Raji (cell line): ENCODE results near the gene KLF11.

ENCODE experiments used
- POLR2A ChIP-seq: IDR thresholded peaks from 2 replicates; pipeline ENCODE4 v1.6.1; 2011; ENCODE audit warnings: low read depth, low read length, control low read depth; ENCODE audit not compliant: insufficient read depth

Gene KLF11

GRCh38 chr2:10048501-10049171 is 5.3 kb downstream of the KLF11 start:
- TF ChIP-seq POLR2A = no peak

- TF ChIP-seq POLR2A = no peak
These were observed 8.9 kb downstream of the KLF11 start for GRCh38 chr2:10052216-10052615.

DNA sequence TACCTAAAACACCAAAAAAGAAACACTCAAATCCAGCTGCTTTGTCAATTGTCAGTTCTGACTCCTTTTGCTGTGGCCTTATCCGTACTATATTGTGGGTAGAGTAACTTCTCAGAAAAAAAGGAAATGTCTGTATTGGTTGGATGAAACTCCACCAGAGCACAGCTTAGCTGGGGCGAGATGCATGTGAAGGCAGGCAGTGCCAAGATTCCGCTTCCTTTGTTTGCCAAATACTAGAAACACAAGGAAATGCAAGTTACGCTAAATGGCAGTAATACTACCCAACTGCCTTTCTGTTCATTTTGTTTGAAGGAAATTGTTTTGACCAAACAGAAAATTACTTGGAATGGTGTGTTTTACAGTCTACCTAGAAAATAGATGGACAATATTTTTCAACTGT is 10.0 kb downstream of the KLF11 start:
- no peak for TF ChIP-seq POLR2A

DNA sequence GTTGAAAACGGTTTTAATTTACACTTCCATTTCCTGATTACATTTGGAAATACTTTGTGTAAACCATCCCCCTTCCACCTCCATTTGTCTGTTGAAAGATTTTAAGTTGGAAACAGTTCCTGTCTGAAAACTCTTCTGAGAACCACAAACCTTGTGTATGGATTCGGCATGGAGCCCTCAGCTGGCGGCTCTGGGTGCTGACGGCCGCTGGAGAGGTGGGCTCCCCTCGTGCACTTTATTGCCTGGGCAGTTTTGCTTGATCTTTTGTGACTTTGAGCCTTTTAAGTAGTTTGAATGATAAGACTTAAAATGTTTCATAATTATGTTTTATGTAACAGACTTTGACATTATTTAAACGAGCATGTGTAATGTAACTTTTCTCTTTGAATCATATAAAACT is 11.1 kb downstream of the KLF11 start:
- TF ChIP-seq POLR2A = no peak

- TF ChIP-seq POLR2A = no peak
These were observed 11.6 kb downstream of the KLF11 start for GRCh38 chr2:10054976-10055375.

GRCh38 chr2:10056439-10056838 is 13.1 kb downstream of the KLF11 start:
- TF ChIP-seq POLR2A = no peak

DNA sequence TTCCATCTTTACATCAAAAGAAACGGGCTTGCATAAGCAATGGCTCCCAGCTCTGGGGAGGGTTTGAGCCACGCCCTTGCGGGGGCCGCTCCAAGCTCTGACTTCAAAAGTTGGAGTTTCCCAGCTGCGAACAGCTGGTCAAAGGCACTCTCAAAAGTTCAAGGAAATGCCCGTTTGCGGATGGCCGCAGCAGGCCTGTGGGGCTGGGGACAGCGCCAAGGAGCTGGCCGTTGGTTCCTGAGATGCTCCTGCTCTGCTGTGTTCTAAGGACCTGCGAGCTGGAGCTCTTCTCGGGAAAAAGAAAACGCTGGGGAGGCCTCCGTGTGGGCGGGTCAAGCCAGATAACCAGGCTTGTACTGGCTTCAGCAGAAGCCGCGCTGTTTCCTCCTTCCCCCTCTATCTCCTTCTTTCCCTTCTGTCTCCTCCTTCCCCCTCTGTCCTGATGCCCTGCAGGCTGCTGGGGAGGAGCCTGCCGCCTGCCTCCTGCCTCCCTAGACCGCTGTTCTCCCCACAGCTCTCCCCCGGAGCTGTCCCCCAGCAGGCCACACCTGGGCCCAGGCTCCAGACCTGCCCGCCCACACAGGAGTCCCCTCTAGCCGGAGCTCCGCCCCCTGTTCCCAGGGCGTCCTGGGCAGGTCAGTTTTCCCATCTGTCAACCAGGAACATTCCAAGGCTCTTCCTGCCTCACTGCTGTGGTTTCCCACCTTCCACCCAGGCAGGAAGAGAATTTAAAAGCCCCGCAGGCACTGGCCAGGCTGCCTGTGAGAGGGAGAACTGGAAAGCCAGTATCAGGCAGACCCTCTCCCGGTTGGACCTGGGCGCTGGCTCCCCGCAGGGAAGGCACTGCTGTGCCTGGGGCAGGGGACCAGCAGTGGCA is 14.1 kb downstream of the KLF11 start:
- TF ChIP-seq POLR2A = no peak

GRCh38 chr2:10058251-10059015 is 15.1 kb downstream of the KLF11 start:
- no peak for TF ChIP-seq POLR2A

DNA sequence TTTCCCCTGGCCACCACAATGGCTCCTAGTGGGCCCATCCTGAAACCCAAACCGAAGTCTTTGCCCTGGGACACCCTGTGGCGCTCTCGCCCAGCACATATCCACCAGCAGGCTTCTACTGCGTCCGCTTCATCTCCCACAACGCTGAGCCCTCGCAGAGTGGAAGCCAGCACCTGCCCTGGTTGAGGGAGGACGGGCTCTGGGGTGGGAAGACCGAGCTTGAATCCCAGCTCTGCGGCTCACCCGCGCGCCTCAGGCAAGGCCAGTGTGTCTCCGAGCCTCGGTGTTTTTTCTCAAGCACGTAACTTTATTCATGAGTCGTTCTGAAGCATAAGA is 15.6 kb downstream of the KLF11 start:
- TF ChIP-seq POLR2A = no peak

DNA sequence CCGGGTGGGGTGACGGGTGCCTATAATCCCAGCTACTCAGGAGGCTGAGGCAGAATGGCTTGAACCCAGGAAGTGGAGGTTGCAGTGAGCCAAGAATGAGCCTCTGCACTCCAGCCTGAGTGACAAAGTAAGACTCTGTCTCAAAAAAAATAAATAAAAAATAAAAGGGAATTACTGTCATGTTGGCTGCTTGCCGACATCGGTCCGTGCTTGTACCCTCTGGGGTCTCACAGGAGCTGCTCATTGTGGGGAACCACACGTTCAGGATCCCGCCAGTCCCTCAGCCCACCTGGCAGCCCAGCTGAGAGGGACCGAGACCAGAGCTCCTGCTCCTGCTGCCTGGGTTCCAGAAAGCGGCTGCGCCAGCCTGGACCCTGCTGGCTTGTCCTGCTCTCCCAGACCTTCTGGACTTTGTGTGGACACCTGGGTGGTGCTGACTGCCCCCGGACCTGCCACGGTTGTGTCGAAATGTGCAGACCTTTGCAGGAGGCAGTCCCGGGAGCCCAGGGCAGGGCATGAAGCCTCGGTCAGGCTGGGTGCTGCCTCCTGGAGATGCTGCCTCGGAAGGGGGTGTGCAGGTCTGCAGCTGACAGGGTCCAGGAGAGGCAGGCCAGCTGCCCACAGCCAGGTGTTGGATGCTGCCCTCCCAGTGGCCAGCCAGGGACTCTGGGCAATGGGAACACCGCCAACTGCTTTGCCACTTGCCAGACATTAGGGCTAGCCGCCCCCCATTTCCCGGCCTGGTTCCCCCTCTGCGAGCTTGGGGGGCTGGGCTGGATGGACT is 16.4 kb downstream of the KLF11 start:
- TF ChIP-seq POLR2A = no peak

GRCh38 chr2:10061221-10061925 is 18.0 kb downstream of the KLF11 start:
- no peak for TF ChIP-seq POLR2A

- no peak for TF ChIP-seq POLR2A
These were observed 19.6 kb downstream of the KLF11 start for GRCh38 chr2:10062931-10063365.

DNA sequence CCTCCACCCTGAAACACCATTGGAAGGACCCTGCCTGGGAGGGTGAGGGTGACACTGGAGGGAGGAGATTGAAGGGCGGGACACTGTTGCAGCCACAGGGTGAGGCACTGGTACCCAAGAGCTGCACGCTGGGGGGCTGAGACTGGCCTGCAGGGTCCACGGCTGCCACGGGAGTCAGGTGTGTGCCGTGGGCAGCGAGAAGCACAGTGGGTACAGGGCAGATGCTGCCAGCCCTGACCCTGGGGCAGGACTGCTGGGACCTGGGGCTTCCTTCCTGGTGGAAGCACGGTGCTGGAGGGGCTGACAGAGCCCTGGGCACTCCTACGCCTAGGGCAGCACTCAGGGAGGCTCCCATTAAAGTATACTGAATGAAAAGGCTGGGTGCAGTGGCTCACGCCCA is 20.2 kb downstream of the KLF11 start:
- no peak for TF ChIP-seq POLR2A
